ENCODE results near the gene ADCY7. TPM values are rescaled to one million over a fixed set of nuclear protein-coding genes. Genes with fewer than 3 reads are reported as not detected.

ADCY7 gene
- total RNA-seq, 1 experiment from 2014 or later, result 4.0 TPM

DNA sequence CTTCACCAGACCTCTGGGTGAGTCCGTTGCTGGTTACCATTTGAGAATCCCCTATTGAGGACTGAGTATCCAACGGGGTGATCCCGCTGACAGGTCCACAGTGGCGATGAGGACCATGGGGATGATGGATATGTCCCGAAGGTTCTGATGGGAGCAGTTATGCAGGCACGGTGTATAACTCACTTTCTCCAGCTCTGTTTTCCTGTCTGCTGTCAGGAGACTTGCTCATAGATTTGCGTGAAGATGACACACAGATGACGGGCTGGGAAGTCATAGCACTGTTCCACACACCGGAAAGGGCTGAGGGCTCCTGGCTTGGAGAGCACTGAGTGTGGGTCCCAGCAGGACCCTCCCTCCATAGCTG lies 22.2 kb upstream of the ADCY7 start:
- DNase-seq, result no peak
- peaks cover 6% of the 10 kb centered on the region for H3K27me3 ChIP-seq (ENCODE audit: insufficient read depth, low read length)
- peaks cover 39% of the 10 kb centered on the region for H3K27me3 Mint-ChIP-seq (ENCODE audit: low read depth)
- TF ChIP-seq, protein P1, sequence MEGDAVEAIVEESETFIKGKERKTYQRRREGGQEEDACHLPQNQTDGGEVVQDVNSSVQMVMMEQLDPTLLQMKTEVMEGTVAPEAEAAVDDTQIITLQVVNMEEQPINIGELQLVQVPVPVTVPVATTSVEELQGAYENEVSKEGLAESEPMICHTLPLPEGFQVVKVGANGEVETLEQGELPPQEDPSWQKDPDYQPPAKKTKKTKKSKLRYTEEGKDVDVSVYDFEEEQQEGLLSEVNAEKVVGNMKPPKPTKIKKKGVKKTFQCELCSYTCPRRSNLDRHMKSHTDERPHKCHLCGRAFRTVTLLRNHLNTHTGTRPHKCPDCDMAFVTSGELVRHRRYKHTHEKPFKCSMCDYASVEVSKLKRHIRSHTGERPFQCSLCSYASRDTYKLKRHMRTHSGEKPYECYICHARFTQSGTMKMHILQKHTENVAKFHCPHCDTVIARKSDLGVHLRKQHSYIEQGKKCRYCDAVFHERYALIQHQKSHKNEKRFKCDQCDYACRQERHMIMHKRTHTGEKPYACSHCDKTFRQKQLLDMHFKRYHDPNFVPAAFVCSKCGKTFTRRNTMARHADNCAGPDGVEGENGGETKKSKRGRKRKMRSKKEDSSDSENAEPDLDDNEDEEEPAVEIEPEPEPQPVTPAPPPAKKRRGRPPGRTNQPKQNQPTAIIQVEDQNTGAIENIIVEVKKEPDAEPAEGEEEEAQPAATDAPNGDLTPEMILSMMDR (conservative IDR thresholded peaks at IDR 0.05), result no peak
- H3K27ac Mint-ChIP-seq, result no peak overlapping the region
- H2BK20ac ChIP-seq (ENCODE audit: low read depth, low read length, poor library complexity, severe bottlenecking), result no peak overlapping the region
- no peak overlapping the region for H2BK12ac ChIP-seq (ENCODE audit: insufficient read length, low read depth, low read length)
- H3K4ac ChIP-seq (ENCODE audit: low read depth, low read length), result no peak overlapping the region
- H3K18ac ChIP-seq (ENCODE audit: insufficient read length, low read depth, low read length), result no peak overlapping the region
- no peak overlapping the region for H2AFZ ChIP-seq (ENCODE audit: low read length)
- no peak overlapping the region for H3K27ac ChIP-seq (ENCODE audit: insufficient read length, low read depth, low read length)
- no peaks in the 10 kb centered on the region for H4K20me1 ChIP-seq (ENCODE audit: control insufficient read depth, insufficient read depth, insufficient read length)
- H3K79me2 ChIP-seq (ENCODE audit: insufficient read depth, low read length), result no peaks in the 10 kb centered on the region
- H3K56ac ChIP-seq (ENCODE audit: insufficient read length, low read depth, low read length), result no peak overlapping the region
- H2AK5ac ChIP-seq (ENCODE audit: insufficient read length, low read length), result no peak overlapping the region
- H2BK5ac ChIP-seq (ENCODE audit: insufficient read length, low read length), result no peak overlapping the region
- no peak overlapping the region for H3K9ac ChIP-seq (ENCODE audit: extremely low read depth, insufficient read length, low read length)
- no peak overlapping the region for H3T11ph ChIP-seq (ENCODE audit: low read length)
- H3K4me1 Mint-ChIP-seq, result peaks cover 12 to 30% of the 10 kb centered on the region in 2 experiments
- no peak overlapping the region for H4K8ac ChIP-seq (replicated peaks; ENCODE audit: insufficient read length, low read depth, low read length)
- no peak overlapping the region for H3K14ac ChIP-seq (ENCODE audit: insufficient read depth, low read length)
- no peak overlapping the region for H4K5ac ChIP-seq (ENCODE audit: insufficient read length, low read depth, low read length)
- H3K9me3 Mint-ChIP-seq, result no peaks in the 10 kb centered on the region
- H3K4me1 ChIP-seq (ENCODE audit: insufficient read depth, low read length), result no peaks in the 10 kb centered on the region
- no peak overlapping the region for H3K23ac ChIP-seq (ENCODE audit: insufficient read length, low read depth, low read length)
- H3K4me3 Mint-ChIP-seq, result no peak overlapping the region; a peak in 1 of 5 replicates
- H3K36me3 Mint-ChIP-seq (ENCODE audit: insufficient read depth in 1 of 3, low read depth in 3 of 3), result no peaks in the 10 kb centered on the region
- no peak overlapping the region for H3K4me2 ChIP-seq (ENCODE audit: insufficient read depth, insufficient read length, low read length)
- H3K23me2 ChIP-seq (ENCODE audit: insufficient read length, low read depth, low read length, poor library complexity, severe bottlenecking), result peaks cover 5% of the 10 kb centered on the region
- no peaks in the 10 kb centered on the region for H3K9me3 ChIP-seq (ENCODE audit: control insufficient read depth, low read depth, low read length)
- no CpG with 5 or more reads among the region's 9 CpGs for WGBS (ENCODE audit: extremely low coverage, insufficient read length, low lambda C conversion rate)
- no peak overlapping the region for H4K91ac ChIP-seq (ENCODE audit: insufficient read length, low read depth, low read length)
- H3K79me1 ChIP-seq (ENCODE audit: insufficient read depth, low read depth, low read length, poor library complexity, severe bottlenecking), result no peaks in the 10 kb centered on the region
- H2BK120ac ChIP-seq (ENCODE audit: low read depth, low read length, poor library complexity, severe bottlenecking), result no peak overlapping the region
- no peak overlapping the region for H2BK15ac ChIP-seq (ENCODE audit: low read depth, low read length)

All from H9 (cell line).